Stimulated activated CD8-positive, alpha-beta memory T cell treated with anti-CD3 and anti-CD28 coated beads, Interleukin-12 subunit alpha, Interleukin-12 subunit beta, amount 100 ng/mL, for 24 hours (primary cell): ENCODE results near the gene GPR108.
"Not testable (repeated sequence)": the region's sequence is repeated elsewhere in the genome, so short reads cannot be mapped to it uniquely, and the experiment has no call there.

ENCODE experiments used
- DNase-seq: peaks from one replicate; pipeline ENCODE4 v3.0.0-alpha.2; 2020; ENCODE audit errors: extremely low read depth

The GPR108 gene

DNA sequence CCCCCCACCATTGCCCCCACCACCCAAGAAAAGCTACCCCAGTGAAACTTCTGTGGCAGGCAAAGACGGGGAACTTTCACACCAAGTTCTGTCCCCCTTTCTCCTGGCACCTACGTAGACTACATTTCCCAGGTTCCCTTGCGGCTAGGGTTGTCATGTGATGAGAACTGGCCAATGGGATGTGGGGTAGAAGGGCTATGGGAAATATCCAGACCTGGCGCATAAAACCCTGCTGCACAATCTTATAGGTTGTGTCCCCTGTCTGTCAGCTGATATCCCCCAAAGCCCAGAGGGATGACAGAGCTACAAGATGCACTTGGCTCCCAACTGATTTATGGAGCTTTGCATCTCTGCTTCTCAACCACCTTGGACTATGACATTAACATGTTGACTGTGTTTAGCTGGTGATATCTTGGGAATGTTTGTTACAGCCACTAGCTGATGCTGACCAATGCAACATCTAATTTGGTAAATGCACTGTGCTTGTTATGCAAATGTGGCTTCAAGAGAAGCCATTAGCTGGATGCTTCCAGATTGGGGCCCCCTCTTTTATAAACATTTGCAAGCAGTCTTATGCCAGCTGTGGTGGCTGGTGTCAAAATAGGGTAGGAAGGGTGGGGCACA lies 23.8 kb upstream of the GPR108 start:
- no peak for DNase-seq

DNA sequence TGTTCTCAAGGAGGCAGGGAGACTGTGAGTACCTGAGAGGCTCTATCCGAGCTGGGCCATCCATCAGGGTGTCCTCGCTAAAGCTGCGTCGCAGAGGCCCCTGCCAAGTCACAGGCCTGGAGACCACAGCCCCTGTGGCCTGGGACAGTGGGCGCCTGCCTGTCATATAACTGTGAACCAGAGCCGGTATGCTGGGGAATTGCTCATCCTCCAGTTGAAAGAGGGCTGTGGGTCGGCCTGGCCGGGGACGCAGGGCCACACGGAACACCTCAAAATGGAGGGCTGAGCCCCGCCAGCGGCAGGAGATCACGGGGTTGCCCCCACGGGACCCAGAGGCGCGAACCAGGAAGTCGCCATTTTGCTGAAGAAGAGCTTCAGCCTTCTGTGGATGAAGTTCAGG lies 23.2 kb upstream of the GPR108 start:
- no peak for DNase-seq

DNA sequence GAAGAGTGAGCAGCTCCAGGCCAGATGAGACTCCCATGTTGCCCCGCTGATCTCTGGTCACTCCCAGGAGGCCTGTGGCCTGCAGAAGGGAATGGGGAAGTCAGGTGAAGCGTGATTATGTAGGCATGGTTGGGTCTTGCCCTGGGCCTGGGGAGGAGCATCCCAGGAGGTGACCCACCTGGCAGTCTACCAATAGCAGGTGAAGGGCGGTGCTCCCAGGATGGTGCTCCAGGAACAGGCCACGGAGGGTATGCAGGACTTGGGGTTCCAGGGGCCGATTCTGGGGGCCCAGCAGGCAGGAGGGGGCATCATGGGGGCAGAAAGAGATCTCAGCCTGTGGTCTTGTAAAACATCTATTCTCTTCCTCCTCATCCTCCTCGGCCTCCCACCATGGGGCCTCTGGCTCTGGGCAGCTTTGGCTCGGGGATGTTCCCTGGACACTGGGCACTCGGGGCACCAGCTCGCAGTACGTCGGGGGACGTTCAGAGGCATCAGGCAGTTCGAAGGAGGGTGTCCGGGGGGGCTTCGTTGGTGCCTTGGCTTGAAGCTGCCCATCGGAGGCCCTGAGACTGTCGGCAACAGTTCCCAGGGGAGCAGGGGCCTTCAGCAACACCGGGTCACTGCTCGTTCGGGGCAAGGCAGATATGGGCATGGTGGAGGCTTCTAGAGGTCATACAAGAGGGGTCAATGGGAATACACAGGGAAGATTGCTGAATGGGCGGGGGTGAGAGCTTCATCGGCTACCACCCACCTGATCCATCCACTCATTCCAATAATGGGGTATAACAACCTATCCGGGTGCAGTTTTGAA lies 17.5 kb upstream of the GPR108 start:
- DNase-seq: no peak

- DNase-seq: no peak
These were observed 16.8 kb upstream of the GPR108 start for GRCh38 chr19:6754136-6754535.

DNA sequence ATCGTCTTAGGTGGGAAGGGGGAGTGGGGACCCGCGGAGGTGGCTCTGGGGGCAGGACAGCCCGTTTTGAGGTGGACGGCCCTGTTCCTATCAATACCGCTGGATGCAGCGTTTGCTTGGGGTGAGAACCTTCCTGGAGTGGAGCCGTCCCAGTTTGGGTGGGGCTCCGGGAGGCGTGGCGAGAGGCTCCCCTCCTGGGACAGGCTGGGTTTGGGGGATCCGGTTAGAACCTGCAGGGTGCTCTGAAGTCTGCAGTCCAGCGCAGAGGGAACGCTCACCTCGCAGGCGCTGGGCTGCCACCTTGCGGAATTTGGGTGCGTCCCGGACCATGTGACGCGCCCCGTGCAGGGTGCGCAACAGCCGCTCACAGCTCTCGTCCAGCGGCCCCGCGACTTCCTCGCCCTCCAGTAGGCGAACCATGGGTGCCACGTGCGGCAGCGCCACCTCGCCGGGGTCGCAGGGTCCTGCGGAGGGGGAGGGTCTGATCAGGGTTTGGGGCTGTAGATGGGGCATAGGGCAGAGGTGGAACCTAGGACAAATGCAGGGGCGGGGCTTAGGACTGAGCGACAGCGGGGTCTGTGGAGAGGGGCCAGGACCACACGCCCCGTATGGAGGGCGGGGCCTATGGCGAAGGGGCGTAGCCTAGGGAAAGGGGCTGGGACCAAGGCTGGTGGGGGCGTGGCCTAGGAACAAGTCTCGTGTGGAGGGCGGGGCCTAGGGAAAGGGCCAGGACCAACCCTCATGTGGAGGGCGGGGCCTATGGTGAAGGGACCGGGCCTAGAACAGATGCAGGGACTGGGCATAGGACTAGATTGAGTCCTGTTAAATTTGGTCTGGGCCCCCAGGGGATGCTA lies 16.0 kb upstream of the GPR108 start:
- peak; percentile 66 for DNase-seq

GRCh38 chr19:6752256-6753177 lies 15.1 kb upstream of the GPR108 start:
- DNase-seq: no peak

DNA sequence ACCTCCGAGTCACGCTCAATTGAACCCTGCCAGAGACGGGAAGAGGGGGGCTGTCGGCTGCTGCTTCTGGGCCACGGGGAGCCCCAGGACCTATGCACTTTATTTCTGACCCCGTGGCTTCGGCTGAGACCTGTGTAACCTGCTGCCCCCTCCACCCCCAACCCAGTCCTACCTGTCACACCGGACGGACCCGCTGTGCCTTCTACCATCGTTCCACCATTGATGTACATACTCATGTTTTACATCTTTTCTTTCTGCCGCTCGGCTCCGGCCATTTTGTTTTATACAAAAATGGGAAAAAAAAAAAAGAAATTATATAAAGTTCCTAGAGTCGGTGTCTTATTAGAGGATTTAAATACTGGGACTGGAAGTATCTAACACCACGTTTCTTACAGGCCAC lies 13.8 kb upstream of the GPR108 start:
- DNase-seq: no peak

DNA sequence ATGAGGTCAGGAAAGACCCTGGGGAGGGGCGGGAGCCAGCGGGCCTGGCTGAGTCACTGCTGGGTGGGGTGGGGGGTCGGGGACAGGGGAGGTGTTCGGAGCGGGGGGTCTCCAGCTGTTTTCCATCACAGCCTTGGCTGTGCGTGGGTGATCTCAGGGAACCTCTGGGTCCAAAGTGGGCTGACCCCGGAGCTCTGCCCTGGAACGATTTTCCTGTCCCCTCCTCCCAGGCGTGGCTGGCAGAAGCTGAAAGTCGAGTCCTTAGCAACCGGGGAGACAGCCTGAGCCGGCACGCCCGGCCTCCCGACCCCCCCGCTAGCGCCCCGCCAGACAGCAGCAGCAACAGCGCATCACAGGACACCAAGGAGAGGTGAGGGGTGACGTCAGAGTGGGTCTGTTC lies 12.7 kb upstream of the GPR108 start:
- DNase-seq: no peak

DNA sequence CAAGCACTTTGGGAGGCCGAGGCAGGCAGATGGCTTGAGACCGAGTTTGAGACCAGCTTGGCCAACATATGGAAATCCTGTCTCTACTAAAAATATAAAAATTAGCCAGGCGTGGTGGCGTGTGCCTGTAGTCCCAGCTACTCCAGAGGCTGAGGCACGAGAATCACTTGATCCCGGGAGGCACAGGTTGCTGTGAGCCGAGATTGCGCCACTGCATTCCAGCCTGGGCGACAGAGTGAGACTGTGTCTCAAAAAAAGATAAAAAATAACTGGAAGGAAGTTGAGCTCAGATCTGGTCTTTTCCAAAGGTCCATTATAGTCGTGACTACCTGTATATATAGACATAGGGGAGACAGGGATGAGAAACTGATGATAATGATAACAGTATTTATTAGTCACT lies 11.2 kb upstream of the GPR108 start:
- not testable (repeated sequence) for DNase-seq

GRCh38 chr19:6745965-6746364 lies 8.6 kb upstream of the GPR108 start:
- no peak for DNase-seq

- no peak for DNase-seq
These were observed 7.3 kb upstream of the GPR108 start for GRCh38 chr19:6744381-6745301.

DNA sequence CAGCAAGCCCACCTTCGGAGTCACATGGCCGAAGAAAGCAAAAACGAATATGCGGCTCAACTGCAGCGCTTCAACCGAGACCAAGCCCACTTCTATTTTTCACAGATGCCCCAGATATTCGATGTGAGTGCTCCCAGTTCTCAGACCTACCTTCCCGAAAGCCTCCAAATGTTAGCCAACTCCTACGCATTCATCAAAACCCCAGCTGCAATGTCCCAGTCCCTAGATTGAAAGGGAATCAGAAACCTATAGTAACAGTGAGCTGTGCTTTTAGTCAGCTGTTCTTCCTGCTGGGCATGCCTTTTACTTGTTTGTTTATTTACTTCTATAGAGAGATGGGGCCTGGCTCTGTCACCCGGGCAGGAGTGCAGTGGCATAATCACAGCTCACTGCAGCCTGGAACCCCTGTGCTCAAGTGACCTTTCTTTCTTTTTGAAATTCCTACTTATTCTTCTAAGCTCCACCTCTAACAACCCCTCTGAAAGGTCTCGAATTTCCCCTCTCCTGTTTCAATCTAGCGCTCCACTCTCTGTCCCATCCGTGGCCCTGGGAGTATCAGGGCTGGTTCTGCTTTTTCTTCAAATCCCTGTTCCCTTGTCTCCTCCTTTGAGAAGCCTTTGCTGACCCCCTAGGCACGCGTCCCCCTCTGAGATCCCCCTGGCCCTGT lies 6.5 kb upstream of the GPR108 start:
- no peak for DNase-seq

DNA sequence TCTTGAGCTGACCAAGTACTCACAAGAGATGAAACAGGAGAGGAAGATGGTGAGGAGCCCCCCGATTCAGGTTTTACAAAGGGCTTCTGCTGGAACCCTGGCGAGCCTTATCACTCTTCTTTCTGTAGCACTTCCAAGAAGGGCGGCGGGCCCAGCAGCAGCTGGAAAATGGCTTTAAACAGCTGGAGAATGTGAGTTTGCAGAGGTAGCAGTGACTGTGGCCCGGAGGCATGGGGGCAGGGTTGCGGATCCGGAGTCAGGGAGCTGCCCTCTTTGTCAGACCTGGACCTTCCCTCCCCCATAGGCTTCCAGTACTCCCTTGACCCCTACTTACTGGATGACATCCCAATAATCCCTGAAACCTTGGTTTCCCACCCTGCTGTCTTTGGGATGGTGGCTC lies 5.7 kb upstream of the GPR108 start:
- DNase-seq: no peak

GRCh38 chr19:6740589-6741343 lies 3.4 kb upstream of the GPR108 start:
- no peak for DNase-seq

DNA sequence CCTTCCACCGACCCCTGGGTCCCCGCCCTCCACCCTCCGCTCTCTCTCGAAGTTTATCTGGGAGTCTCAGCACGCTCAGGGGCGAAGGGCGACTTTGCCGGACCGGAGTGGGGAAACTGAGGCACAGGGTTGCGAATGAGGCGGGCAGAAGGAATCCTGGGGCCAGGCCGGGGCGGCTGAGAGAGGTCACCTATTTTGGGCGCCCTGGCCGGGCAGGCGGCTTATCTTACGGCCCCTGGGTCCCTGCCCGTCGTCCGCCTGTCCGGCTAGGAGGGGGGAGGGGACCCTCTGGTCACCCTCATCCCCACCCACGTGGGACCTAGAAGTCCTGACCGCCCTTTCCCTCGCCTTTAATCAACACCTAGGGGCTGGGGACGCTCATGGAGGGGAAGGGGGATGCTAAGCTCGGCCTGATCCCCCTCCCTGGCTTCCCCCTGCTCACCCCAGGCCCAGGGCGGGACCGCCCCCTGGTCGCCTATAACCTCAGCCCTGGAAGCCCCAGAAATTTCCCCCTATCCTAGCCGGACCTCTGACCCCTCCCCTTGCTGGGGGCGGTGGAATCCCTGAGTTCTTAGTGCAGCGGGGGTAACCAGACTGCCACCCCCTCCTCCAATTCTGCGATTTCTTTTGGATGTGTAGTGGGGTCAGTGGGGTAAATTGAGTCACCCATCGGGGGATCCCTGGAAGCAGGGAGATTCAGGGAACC lies 2.7 kb upstream of the GPR108 start:
- no peak for DNase-seq

GRCh38 chr19:6739390-6739882 lies 2.1 kb upstream of the GPR108 start, which contains the start of gene TRIP10:
Gene TRIP10 (plus strand): TSS chr19:6739680. CDS start chr19:6739762, 82 bp downstream.
- peak; percentile 57 for DNase-seq

DNA sequence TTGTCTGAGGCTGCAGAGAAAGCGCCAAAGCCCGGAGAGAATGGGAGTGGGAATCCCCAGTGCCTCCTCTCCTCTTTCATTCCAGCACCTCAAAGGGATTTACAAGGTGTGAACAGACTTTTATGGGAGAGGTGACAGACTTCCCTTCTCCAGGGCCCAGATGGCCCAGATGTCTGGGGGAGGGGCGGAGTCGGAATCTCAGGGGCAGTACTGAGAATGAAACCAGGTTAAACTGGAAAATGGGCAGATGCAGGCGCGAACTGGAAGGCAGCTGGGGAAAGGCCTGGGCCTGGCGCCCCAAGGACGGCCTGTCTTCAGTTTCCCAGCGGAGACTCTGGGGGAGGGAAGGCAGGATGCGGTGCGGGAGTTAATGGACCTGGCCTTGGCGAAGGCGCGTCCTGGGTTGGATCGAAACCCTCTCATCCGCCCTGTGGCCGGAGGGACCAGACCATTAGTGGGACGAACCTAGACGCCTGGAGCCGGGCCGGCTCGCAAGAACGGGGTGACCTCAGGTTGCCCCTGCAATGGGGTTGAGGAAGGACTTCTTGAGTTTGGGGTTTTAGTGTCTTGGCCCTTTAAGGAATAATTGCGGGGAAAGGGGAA lies 1.5 kb upstream of the GPR108 start:
- no peak for DNase-seq
